Sigmoid colon (tissue), 7 donors: Measurements from ENCODE around the gene PIK3R5. TPM values are rescaled to one million over a fixed set of nuclear protein-coding genes. Genes with fewer than 3 reads are reported as not detected.

Experiments used
- DNase-seq: peaks from one replicate; pipeline ENCODE4 v3.0.0-alpha.2; 2019
- H3K27ac ChIP-seq, 4 donors: fragments of 200-600 bp; sonication (generic); one replicate each; pipeline ENCODE4 v1.5.1; 2016 to 2019; ENCODE audit warnings: mild to moderate bottlenecking in 1 of 4
- H3K27me3 ChIP-seq, 3 donors: fragments of 200-600 bp; sonication (generic); one replicate each; pipeline ENCODE4 v1.5.1; 2019; ENCODE audit warnings: mild to moderate bottlenecking in 1 of 3
- H3K36me3 ChIP-seq, 4 donors: fragments of 200-600 bp; sonication (generic); one replicate each; pipeline ENCODE4 v1.5.1; 2016 to 2019
- H3K4me1 ChIP-seq, 4 donors: fragments of 200-600 bp; sonication (generic); one replicate each; pipeline ENCODE4 v1.5.1; 2017 to 2019
- H3K4me3 ChIP-seq, 4 donors: fragments of 200-600 bp; sonication (generic); one replicate each; pipeline ENCODE4 v1.5.1; 2017 to 2019; ENCODE audit warnings: mild to moderate bottlenecking in 2 of 4, moderate library complexity in 1 of 4
- H3K9me3 ChIP-seq, 4 donors: fragments of 200-600 bp in 3 of 4; sonication (generic) in 3 of 4; one replicate each; pipeline versions ENCODE4 v1.5.1 to v1.6.1; 2013 to 2019
- EP300 ChIP-seq, 4 donors: sonication (generic); formaldehyde crosslinking; IDR thresholded peaks; one replicate each; pipeline ENCODE4 v1.6.1; 2017; ENCODE audit warnings: antibody characterized with exemption in 4 of 4
- POLR2A ChIP-seq, 2 donors: fragments of 450-650 bp; IDR thresholded peaks; one replicate each; pipeline ENCODE4 v1.6.1; 2016; ENCODE audit warnings: antibody characterized with exemption in 2 of 2, mild to moderate bottlenecking in 2 of 2, moderate library complexity in 2 of 2
- POLR2AphosphoS5 ChIP-seq, 4 donors: sonication (generic); formaldehyde crosslinking; IDR thresholded peaks; one replicate each; pipeline ENCODE4 v1.6.1; 2017; ENCODE audit warnings: antibody characterized with exemption in 4 of 4
- WGBS, 2 donors: extraction: QIAGEN DNeasy Blood & Tissue Kit; methylation state at CpG; one replicate each; pipeline ENCODE4 v1.1.7; 2013; 5-methylcytosine and 5-hydroxymethylcytosine counted together
- intact Hi-C: fragments of 100-400 bp; cut with DNase I; formaldehyde crosslinking; loops from one replicate; pipeline ENCODE4 v1.15.1; 2023
- polyA plus RNA-seq, 3 donors: library from polyadenylated mRNA; stranded (reverse); fragments of 200-250 nt; gene quantifications; one replicate each; pipeline ENCODE4 v1.2.3, GENCODE V29; 2013
- total RNA-seq, 4 donors: library from RNA; depleted of rRNA; stranded (reverse); fragments of >200 nt; gene quantifications; one replicate each; pipeline ENCODE4 v1.1.0, GENCODE V29; 2016
- TF ChIP-seq, protein P1 (sequence below), 4 experiments: fragments of 450-650 bp in 3 of 4; fragments of 200-600 bp in 1 of 4; IDR thresholded peaks; one replicate each; pipeline ENCODE4 v1.5.1; 2016 to 2019; ENCODE audit warnings: antibody characterized with exemption in 4 of 4, mild to moderate bottlenecking in 3 of 4, moderate library complexity in 2 of 4
- donor health status: healthy with polysubstance abuse.
- donor health status: Bipolar disorder and iron deficiency.
- donor health status: healthy.

PIK3R5 gene
- total and polyA plus RNA-seq, 7 donors, result 2.4 to 13.6 (median 8.2) TPM

DNA sequence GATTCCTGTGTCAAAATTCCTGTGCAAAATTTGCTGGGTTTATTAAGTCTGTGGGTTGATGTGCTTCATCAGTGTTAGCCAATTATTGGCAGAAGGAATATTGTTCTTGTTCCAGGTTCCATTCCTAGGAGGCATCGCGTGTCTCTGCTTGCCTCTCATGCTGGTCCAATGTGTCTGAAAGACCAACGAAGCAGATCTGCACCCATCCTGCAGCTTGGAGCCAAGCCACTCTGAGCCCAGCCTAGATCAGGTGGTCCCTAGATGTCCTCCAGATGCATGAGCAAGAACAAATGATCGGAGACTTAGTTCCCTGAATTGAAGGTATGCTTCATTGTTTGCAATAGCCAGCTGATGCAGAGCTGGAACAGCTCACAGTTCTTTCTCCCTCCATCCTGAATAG lies 87.5 kb downstream of the PIK3R5 start:
- Histone ChIP-seq H3K36me3 (no peaks in the 10 kb centered on the region), H3K9me3 (no peaks in the 10 kb centered on the region), H3K27me3 (peaks cover 0 to 26% (median 12%) of the 10 kb centered on the region in 3 donors), H3K27ac (no peak overlapping the region), H3K4me1 (no peaks in the 10 kb centered on the region), H3K4me3 (no peak overlapping the region)
- TF ChIP-seq POLR2AphosphoS5 (IDR thresholded peaks at IDR 0.05) (no peak), EP300 (IDR thresholded peaks at IDR 0.05) (no peak), POLR2A (IDR thresholded peaks at IDR 0.05) (no peak)
- TF ChIP-seq, protein P1, sequence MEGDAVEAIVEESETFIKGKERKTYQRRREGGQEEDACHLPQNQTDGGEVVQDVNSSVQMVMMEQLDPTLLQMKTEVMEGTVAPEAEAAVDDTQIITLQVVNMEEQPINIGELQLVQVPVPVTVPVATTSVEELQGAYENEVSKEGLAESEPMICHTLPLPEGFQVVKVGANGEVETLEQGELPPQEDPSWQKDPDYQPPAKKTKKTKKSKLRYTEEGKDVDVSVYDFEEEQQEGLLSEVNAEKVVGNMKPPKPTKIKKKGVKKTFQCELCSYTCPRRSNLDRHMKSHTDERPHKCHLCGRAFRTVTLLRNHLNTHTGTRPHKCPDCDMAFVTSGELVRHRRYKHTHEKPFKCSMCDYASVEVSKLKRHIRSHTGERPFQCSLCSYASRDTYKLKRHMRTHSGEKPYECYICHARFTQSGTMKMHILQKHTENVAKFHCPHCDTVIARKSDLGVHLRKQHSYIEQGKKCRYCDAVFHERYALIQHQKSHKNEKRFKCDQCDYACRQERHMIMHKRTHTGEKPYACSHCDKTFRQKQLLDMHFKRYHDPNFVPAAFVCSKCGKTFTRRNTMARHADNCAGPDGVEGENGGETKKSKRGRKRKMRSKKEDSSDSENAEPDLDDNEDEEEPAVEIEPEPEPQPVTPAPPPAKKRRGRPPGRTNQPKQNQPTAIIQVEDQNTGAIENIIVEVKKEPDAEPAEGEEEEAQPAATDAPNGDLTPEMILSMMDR (IDR thresholded peaks at IDR 0.05), result no peak
- intact Hi-C loops, result no loop called here
- DNase-seq, result no peak
- 83 to 89% methylated on average over 4 of the region's 4 CpGs for WGBS, 2 donors

DNA sequence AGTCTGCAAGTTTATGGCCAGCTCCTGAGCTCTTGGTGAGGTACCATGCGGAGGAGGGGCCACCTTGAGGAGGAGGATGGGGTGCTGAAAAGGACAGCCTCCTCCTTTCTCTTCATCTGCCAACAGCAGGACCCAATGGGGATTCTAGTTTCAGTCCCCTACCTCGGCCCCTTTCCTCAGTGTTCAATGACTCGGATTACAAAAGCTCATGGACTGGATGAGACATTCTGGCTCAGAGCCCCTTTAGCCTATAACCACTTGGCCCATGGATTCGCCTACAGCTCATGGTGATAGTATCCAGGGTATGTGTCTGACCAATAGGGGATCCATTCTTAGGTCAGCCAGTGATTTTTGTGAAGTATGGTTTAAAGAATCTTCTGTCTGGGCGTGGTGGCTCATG lies 89.5 kb downstream of the PIK3R5 start:
- Histone ChIP-seq H3K9me3 (no peaks in the 10 kb centered on the region), H3K27me3 (peaks cover 0 to 30% (median 12%) of the 10 kb centered on the region in 3 donors), H3K4me3 (no peak overlapping the region), H3K4me1 (no peaks in the 10 kb centered on the region), H3K27ac (no peak overlapping the region), H3K36me3 (no peaks in the 10 kb centered on the region)
- TF ChIP-seq, protein P1 (IDR thresholded peaks at IDR 0.05), result no peak
- no peak for DNase-seq
- intact Hi-C loops, result no loop called here
- WGBS, 2 donors, result 78 to 87% methylated on average over 5 of the region's 5 CpGs

DNA sequence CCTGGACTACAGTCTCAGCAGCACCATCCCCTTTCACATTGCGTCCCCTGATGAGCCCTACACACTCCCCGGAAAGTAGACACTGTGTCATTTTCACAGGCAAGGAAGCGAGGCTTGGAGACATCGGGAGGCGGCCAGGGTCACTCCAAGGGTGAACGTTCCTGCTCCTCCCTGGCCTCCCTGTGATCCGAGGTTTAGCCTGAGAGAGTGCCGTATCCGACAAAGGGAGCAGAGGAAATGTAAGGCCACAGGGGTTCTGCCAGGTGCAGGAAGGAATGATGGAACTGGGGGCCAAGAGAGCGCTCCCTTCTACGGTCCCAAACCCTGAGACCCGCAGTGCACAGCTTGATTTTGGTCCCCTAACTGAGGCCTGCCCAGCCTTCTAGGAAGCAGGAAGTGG lies 90.1 kb downstream of the PIK3R5 start:
- H3K27me3 ChIP-seq, result peaks cover 0 to 30% (median 12%) of the 10 kb centered on the region in 3 donors
- TF ChIP-seq, protein P1 (IDR thresholded peaks at IDR 0.05), result no peak
- TF ChIP-seq EP300 (IDR thresholded peaks at IDR 0.05) (no peak), POLR2AphosphoS5 (IDR thresholded peaks at IDR 0.05) (no peak)
- WGBS, 2 donors, result 81 to 86% methylated on average over 12 of the region's 12 CpGs
- intact Hi-C loops, result no loop called here
- no peaks in the 10 kb centered on the region for H3K9me3 ChIP-seq
- H3K4me1 ChIP-seq, result no peaks in the 10 kb centered on the region
- no peak overlapping the region for H3K27ac ChIP-seq
- no peak for DNase-seq
- no peaks in the 10 kb centered on the region for H3K36me3 ChIP-seq
- no peak overlapping the region for H3K4me3 ChIP-seq

DNA sequence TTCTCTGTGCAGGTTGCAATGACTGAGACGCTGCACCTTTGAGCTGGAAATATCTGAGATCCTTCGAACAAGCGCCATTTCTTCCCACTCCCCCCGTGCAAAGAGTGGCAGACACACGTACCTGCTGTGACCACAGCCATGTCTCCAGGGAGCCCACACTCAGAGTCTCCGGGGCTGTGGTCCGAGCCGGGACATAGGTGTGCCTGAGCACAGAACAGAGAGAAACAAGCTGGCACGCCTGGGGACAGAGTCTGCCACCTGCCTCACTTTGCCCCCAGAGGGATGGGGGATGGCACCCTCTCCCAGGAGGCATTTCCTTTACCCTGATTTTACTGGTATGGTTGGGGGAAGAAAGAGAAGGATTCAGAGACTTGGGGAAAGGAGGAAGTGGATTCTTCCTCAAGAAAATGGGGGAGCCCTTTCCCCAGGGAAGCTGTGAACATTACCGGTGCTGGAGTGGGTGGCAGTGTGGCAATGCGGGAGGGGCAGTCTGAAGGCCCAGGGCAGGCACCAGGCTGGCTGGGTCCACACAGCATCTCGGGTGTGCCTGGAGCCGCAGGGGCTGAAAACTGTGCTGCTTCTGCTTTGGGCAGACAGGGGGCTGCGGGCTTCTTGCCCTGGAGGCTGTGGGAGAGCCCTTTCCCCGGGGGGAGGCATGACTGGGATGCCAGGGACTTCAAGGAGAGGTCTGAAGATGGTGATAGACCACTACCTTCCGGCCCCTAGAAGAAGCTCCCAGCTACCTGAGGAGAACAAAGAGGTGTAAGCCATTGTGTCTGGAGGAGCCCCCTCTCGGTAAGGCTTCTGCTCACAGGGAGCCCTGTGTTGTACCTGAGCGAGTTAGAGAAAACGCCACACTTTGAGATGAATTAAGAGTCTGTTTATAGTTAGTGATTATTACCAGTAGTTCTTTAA lies 91.4 kb downstream of the PIK3R5 start:
- H3K27me3 ChIP-seq, result peaks cover 0 to 30% (median 12%) of the 10 kb centered on the region in 3 donors
- H3K4me3 ChIP-seq, result no peak overlapping the region
- no peaks in the 10 kb centered on the region for H3K36me3 ChIP-seq
- no peaks in the 10 kb centered on the region for H3K9me3 ChIP-seq
- WGBS, 2 donors, result 47 to 66% methylated on average over 19 of the region's 19 CpGs
- intact Hi-C loops, result no loop called here
- no peaks in the 10 kb centered on the region for H3K4me1 ChIP-seq
- DNase-seq, result no peak
- H3K27ac ChIP-seq, result no peak overlapping the region
- TF ChIP-seq POLR2A (IDR thresholded peaks at IDR 0.05) (no peak), EP300 (IDR thresholded peaks at IDR 0.05) (no peak), POLR2AphosphoS5 (IDR thresholded peaks at IDR 0.05) (no peak)
- TF ChIP-seq, protein P1 (IDR thresholded peaks at IDR 0.05), result no peak
